DMS 273 (cell line): ENCODE results near the gene CEP350.
"Not testable (repeated sequence)": the region's sequence is repeated elsewhere in the genome, so short reads cannot be mapped to it uniquely, and the experiment has no call there.

Experiments used
- DNase-seq: peaks from one replicate; lab custom pipeline; 2025; ENCODE audit not compliant: unreplicated experiment; lab: John Stamatoyannopoulos, UW

The CEP350 gene

DNA sequence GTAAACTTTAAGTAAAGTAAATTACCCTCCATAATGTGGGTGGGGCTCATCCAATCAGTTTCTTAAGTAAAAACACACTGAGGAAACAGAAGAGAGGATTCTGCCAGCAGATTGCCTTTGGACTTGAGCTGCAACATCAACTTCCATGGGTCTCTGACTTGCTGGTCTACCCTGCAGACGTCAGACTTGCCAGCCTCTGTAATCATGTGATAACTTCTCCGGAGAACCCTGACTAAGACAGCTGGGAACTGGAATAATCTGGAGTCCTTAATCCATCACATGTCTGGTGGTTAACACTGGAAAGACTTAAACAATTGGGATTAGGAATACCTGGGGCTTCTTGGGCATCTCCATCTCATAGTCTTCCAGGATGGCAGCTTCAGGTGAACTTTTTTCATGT is 13.2 kb upstream of the CEP350 start:
- DNase-seq: peak; percentile 9

DNA sequence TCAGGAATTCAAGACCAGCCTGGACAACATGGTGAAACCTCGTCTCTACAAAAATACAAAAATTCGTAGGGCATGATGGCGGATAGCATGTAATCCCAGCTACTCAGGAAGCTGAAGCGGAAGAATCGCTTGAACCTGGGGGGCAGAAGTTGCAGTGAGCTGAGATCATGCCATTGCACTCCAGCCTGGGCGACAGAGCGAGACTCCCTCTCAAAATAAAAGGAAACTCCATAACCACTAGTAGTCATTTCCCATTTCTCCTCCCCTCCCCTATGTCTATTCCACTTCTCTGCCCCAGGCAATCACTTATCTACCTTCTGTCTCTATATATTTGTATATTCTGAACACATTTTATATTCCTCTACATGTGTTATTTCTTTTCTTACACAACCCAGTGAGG is 4.0 kb upstream of the CEP350 start:
- no peak for DNase-seq

DNA sequence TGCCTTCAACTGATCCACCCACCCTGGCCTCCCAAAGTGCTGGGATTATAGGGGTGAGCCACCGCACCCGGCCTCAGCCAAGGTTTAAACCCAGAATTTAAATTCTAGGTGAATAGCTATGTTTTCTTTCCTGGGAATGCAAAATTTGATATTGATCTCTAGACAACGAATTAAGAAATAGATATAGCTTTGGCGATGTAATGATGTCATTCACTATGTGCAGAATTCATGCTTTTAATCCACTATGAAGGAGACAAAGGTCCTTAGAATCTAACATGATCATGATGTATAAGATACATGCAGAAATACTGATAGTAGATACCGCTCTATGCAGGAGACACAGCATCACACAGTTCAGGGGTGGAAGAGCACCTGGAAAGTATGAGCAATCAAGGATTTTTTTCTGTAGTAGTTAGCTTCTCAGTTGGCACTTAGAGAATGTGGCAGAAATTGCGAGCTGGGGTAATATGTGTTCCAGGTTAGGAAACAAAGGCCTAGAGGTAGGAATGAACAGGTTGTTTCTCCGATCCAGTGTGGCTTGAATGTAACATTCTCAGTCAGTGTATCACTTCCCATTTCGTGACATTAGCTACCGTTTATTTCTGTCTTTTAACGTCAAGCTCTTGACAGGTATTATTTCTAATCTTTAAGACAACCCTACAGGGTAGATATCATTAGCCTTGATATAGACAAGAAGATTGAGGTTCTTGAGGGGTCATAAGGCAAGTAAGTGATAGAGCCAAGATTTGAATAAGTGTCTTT is 3.0 kb upstream of the CEP350 start:
- DNase-seq: no peak

DNA sequence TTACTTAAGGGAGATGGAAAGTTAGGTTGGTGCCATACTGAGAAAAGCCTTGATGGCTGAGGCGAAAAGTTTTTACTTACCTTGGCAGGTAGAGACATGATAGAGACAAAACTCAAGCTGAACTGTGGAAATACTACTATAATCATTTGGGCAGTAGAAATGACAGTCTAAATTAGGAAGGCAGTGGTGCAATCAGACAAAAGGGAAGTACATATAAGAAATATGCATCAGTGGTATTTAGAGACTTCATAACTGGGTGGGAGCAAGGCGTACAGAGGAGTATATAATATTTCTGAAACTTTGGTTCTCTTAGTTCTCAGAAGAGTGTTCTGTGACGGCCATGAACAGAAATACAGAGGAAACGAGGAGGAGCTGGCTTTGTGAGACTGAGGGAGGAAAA is 2.4 kb upstream of the CEP350 start:
- no peak for DNase-seq

DNA sequence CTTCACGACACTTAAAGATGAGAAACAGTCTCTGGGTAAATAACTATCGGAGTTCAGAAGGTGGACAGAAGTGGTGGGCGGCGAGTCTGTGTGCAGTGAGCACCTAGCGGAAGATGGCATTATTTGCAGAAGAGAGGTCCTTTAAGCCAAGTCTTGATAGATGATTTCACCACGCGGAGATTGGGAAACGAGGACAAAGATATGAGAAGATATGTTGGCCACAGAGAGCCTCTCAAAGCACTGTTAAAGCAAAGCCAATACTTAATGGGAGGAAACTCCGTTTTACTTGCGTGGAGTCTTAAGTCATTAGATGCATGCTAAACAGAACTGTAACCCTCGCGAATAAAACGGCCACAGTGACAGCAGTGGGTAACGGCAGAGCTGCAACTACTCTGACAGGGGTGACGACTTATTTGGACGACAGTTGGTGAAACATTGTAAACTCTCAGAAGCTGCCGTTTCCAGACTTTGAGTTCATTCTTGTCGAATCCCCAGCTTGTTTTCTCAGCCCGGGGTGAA is 577 bp upstream of the CEP350 start:
- no peak for DNase-seq

DNA sequence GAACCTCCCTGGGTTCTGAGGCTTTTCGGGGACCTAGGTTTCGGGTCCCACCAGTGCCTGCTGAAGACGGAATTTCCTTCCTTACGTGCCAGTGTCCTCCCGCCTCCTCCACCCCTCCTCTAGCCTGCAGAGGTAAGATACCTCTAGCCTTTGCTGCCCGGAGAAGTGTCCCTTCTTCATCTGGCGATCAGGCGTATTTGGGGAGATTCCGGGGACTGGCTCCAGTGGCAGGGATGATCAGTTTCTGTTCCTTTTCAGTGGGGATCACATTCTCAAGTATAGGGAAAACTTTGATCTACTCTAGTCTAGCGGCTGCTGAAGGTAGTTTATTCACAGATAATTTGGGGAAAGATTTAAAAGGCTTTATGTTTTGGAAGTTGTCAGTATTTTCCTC is 674 bp downstream of the CEP350 start:
- DNase-seq: no peak

DNA sequence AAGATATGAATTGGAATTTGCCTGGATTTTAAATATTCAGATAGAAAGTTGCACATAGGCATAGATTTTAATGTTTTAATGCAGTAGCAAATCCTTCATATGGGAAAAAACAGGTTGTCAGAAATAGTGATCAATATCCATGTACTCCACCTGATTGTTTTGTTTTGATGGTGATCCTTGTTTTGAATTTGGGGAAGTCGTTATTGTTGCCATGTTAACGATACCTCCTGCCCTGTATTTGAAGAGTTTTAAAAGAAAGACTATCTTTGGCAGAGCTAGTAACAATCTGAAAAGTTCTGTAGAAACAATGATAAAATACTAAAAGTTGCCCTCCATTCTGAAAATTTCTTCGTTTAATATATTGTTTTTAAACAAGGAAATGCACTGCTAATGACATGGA is 1.1 kb downstream of the CEP350 start:
- DNase-seq: no peak

DNA sequence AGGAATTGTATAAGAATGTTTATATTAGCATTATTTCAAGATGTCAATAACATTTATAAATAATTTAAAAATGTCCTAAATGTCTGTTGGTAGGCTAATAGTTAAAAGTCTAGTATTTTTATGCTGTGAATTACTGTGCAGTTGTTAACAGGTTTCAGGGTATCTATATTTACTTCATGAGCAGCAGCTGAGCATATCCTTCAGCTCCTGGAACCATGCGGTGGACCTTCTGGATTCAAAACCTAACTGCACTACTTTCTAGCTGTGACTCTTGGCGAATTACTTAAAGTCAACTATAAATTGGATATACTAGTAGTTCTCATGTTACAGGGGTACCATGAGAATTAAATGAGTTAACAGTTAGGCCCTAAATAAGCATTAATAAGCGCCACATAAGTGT is 3.7 kb downstream of the CEP350 start:
- peak; percentile 82 for DNase-seq

DNA sequence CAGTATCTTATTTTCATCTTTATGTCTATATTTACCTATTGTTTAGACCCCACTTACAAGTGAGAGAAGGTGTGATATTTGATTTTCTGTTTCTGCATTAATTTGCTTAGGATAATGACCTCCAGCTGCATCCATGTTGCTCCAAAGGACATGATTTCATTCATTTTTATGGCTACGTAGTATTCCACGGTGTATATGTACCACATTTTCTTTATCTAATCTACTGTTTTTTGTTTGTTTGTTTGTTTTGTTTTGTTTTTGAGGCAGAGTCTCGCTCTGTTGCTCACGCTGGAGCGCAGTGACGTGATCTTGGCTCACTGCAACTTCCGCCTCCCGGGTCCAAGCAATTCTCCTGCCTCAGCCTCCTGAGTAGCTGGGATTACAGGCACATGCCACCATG is 7.6 kb downstream of the CEP350 start:
- not testable (repeated sequence) for DNase-seq

DNA sequence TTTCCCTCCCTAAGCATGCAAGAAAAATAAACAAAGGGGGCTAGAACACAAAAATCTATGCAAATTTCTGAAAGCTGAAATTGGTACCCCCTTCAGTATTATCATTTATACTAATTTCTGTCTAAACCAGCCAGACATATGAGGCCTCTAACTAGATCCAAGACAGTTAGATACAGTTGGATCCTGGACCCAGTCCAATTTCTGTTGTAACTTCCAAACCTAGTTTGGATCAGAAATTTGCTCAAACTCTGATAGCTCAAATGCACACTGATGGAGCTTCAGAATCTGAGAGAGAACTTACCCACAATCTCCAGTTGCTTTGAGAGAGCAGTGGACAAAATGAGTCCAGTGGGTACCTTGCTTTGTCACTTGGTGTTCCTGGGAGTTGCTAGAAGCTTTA is 11.9 kb downstream of the CEP350 start:
- DNase-seq: no peak

DNA sequence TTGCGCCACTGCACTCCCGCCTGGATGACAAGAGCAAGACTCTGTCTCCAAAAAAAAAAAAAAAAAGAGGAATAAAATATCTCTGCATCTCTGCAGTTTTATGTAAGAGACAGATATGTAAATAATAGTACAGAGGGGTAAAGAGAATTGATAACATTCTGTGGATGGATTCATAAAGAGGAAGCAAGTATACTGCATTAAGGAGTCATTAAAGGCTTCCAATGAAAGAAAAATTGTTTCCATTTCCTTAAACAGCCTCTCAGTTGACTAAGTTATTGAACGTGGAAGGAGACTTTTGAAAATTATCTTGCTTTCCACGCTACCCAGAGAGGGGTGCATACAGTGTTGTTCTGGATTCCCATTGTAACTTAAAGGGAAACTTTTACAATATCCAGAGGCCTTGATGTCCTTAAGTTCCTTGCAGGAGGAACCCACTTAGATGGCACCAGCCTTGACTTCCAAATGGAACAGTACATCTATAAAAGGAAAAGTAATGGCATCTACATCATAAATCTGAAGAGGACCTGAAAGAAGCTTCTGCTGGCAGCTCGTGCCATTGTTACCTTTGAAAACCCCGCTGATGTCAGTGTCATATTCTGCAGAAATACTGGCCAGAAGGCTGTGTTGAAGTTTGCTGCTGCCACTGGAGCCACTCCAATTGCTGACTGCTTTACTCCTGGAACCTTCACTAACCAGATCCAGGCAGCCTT is 13.8 kb downstream of the CEP350 start:
- no peak for DNase-seq

DNA sequence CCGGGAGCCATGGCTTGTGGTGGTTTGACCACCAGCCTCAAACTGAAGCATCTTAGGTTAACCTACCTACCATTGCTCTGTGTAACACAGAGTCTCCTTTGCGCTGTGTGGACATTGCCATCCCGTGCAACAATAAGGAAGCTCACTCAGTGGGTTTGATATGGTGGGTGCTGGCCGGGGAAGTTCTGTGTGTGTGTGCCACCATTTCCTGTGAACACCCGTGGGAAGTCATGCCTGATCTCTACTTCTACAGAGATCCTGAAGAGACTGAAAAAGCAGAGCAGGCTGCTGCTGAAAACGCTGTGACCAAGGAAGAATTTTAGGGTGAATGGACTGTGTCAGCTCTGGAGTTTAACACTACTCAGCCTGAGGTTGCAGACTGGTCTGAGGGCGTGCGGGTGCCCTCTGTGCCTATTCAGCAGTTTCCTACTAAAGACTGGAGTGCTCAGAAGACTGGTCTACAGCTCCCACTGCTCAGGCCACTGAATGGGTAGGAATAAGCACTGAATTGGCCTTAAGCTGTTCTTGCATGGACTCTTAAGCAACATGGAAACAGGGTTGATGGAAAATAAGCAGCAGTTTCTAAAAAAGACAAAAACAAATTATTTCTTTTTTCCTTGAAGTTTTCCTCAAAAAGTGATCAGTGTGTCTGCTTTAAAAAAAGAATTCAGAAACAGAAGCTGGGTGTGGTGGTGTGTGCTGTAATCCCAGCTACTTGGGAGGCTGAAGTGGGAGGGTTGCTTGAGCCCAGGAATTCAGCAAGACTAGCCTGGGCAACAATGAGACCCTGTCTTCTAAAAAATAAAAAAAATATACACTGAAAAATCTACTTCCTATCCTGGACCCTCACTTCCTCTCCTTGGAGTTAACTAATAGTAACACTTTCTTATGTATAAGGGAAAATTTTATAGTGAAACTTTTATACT is 14.6 kb downstream of the CEP350 start:
- DNase-seq: no peak

DNA sequence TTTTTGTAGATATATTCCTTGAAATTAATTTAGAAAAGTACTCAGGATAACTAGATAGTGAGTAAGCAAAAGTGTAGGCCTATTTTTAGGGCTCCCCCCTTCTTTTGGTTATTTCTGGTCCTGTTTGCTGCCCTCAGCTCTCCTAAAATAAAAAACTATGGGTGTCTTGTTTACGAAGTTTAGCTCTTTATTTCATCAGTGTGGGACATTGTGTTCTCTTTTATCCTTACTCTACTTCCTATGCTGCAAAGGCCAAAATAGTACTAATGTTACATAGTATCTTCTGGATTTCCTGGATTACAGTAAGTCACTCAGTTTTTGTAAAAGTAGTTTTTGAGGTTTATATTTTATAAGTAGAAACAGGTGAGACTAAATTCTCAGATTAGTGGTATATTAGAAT is 15.4 kb downstream of the CEP350 start:
- DNase-seq: no peak

DNA sequence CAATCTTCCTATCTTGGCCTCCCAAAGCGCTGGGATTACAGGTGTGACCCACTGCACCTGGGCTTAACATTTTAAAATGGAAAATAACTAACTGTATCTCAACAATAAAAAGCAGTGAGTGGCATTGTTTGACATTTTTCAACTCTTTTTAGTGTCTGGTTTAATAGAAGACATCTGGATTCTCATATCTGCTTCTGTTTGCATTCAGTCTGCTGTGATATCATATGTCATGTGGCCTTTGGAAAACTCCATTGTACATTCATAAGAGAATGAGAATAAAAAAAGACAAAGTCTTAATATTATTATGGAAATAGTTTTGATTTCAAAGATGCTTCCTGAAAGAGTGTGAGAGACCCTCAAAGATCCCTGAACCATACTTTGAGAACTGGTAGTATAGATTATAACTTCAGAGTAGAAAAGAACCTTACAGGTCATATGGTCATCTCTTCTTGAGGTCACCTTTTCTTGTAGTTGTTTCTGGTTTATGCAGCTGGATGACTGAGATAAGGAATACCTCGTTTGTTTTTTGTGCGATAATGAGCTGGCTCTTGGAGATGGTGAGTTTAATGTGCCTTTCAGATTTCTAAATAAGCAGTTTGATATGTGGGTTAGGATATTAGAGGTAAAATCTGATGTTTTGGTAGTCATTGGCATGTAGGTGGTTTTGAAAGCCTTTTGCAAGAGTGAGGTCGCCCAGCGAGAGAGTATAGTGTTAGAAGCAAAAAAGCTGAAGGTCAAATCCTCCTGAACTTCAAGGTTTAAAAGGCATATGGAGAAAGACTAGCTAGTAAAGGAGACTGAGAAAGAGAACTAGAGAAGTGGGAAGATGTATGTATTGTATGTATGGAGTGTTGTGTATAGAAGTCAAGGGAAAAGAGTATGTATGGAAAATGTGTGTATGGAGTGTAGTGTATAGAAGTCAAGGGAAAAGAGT is 17.2 kb downstream of the CEP350 start:
- no peak for DNase-seq

DNA sequence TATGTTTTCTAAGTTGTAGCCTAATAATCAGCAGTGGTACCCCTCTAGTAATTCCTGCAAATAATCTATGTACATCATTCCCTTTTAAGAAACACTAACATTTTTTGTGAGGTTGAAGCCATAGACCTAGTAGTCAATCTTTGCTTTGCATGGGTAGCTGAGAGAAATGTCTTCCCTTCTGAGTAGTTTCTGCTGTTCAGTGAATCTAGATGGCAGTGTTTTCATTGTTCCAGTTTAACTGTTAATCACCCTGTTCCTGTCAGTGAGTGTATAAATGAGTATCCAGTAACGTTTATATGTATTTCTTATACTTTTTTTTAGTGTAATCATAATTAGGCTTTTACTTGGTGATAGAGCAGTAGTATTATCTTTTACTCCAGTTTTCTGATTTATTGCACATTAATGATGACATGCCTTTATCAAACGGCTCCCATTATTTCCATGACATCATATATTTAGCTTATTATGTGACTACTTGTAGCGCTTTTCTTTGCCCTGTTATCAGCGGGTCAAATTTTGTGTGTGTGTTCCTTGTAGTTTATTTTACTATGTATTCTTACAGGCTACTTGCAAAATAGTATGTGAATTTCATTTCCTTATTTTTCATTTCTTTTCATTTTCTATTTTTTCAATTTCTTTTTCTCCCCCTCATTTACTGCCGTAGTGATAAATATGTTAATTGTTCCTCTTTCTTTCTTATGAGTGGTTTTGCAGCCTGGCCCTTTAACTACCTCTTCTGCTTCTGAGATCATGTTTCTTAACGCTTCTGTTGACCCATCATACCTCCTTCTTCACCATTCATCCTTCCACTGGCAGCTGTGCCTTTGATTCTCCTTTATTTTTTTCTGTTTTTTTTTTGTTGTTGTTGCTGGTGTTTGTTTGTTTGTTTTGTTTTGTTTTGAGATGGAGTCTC is 18.8 kb downstream of the CEP350 start:
- DNase-seq: no peak

DNA sequence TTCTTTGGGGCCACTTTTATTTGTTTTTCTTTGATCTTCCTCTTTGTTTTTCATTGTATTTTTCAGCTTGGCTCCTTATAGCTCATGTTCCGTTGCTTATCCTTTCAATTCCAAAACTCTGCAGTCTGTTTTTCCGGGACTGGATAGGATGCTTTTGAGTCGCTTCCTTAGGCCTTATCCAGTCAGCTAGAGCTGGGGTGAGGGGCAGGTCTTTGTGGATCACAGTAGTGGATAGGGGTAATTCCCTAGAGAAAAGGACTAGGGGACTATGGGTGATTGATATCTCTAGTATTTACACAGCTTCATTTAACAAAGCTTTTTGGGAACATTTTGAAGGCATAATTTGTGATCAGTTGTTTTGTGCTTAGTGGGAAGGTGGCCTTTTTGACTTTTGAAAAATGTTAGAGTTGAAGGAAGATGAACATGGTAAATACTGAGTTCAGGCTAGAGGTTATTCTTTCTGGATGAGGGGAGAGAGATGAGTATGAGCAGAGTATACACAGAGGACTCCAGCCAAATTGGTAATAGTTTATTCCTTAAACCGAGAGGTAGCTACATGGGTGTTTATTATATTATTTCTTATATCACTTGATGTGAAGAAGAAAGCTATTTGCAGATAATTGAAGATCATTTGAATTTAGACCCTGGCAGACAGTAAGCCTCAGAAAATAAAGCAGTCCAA is 22.5 kb downstream of the CEP350 start:
- peak; percentile 9 for DNase-seq

DNA sequence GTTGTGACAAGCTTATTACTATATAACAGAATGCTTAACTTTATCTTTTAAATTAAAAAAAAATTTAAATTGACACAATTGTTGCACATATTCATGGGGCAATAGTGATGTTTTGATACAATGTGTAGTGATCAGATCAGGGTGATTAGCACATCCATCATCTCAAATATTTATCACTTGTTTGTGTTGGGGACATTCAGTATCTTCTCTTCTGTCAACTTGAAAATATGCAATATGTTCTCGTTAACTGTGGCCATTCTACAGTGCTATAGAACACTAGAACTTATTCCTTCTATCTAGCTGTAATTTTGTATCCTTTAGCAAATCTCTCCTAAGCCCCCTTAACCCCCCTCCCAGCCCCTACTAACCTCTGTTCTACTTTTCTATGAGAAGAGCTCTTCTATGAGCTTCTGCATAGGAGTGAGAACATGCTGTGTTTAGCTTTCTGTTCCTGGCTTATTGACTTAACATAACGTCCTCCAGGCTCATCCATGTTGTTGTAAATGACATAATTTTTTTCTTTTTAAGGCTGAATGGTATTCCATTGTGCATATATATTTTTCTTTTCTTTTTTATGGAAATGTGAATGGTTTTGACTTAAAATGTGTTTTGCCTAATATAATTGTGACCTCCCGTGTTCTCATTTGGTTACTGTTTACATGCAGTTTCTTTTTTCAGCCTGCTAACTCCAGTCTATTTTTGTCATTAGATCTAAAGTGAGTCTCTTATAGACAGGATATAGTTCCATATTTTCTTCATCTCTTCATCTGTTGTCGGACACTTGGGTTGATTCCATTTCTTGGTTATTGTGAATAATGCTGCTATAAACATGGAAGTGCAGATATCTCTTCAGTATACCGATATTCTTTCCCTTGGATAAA is 23.8 kb downstream of the CEP350 start:
- no peak for DNase-seq

DNA sequence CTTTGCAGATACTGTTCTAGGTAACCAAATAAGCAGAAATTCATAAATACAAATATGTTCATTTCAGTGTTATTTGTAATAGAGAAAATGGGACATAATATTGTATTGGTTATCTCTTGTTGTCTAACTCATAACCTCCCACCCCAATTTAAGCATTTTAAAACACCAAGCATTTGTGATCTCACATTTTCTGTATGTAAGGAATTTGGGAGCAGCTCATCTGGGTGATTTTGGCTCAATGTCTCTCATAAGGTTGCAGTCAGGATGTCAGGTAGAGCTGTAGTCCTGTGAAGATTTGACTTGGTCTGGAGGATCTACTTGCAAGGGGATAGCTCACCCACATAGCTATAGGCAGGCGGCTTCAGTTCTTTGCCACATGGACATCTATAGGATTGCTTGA is 29.5 kb downstream of the CEP350 start:
- no peak for DNase-seq
